ENCODE measurements around the gene SDK2.

SDK2 gene

DNA sequence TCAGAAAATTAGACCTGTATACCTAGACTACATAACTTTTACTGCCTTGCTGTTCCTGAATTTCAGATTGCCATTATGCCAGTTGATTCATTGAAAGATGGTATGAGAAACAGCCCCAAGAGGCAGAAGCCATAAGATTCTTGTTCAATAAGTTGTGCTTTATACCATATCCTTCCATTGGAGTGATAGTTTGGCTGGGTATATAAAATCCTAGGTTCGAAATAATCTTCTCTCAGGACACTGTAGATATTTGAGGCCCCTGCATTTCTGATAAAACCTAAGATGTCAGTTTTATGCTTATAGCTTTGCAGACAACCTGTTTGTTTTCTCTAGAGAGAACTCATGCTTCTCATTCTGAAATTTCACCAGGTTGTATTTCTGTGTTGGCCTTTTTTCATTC is 9.6 kb upstream of the SDK2 start:
- DNase-seq (ENCODE audit: low read depth in 2 of 2): no peak

DNA sequence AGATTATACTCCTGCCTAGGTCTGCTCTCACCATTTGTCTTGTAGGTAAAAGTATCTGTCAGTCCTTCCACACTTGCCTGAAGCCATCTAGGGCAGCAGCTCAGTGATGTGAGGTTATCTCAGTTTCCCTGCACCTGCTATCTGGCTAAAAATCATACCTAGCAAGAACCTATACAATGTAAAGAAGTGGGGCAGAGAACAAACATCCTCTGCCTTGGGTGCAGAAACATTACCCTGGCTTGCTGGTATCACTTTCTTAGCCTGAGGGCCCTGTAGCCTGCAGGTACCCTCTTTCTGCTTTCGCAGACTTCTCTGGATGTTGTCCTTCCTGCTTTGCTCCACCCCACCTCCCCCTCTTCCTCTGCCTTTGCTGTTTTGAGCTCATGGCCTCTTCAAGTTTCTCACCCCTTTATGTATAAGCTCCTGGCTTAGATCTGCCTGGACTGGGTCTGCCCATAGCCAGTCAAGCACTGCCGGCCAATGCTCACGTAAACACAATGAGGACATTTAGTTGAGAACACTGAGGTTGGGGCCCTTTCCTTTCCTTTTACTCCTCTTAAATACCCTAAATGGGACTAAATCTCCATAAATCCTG is 8.7 kb upstream of the SDK2 start:
- no peak for DNase-seq (ENCODE audit: low read depth in 2 of 2)

DNA sequence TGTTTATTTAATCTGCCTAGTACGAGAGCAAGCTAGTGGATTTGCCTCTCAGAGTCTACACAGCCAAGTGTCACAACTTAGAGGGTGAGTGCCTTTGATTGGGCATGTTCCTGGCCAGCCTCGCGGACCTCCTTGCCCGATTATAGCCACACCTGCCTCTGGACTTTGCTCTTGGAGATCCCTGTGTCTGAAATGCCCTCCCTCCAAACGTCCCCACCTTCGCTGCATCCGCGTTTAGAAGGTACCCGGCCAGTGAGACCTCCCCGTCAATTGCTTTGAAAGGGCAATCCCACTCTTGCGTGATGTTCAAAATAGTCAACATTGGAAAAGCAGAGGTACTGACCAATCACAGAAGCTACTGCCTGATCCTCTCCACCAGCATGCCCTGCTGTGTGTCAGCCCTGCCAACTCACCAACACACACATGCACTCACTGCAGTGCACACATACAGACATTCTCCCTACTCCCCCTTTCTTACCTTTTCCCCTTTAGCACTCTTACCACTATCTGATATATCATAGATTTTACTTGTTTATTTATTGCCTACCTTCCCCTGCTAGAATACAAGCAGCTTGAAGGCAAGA is 6.5 kb upstream of the SDK2 start:
- DNase-seq (ENCODE audit: low read depth in 2 of 2): no peak

DNA sequence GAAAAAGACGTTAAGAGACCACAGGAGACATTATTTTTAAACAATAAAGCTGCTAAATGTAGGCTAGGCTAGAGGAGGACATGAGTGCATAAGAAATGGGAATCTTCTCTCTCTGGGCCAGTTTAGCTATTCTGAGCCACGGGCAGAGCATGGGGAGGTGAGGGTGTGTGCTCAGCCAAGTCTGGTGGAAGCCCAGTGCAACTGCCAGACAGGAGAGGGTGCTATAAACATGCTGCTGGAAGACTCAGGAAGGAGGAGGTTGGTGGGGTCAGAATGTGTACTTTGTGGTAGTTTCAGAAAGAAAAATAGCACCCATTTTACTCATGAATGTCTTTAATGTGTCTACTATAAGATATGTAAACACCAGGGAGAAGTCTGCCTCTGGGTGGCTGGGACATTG is 5.9 kb upstream of the SDK2 start:
- DNase-seq (ENCODE audit: low read depth in 2 of 2): no peak

DNA sequence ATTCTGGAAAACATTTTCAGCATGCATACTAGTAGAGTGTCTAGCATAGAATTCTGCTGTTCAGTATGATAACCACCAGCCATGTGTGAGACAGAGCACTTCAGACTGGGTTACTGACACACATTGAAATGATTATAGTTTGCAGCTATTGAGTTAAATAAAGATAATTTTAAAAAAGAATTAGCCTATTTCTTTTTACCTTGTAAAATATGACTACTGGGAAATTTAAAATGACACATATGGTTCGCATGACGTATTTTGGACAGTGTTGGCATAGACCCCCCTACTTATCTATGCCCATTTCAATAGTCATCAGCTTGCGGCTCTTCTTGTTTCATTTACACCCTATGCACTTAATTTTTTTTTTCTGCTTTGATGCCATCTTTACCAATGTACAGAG is 4.7 kb upstream of the SDK2 start:
- no peak for DNase-seq (ENCODE audit: low read depth in 2 of 2)

DNA sequence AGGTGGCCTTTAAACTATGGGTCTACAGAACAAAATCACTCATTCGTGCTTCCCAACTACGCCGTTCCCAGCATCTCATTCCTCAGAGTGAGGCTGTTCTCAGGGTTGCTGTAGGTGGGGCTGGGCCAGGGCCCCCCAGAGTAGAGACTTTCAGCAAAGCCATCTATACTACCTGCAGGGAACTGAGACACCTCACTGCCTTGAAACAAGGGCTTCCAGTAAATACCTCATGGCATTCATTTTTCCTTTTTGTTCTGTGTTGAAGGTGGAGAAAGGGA is 4.2 kb upstream of the SDK2 start:
- DNase-seq (ENCODE audit: low read depth in 2 of 2): no peak

DNA sequence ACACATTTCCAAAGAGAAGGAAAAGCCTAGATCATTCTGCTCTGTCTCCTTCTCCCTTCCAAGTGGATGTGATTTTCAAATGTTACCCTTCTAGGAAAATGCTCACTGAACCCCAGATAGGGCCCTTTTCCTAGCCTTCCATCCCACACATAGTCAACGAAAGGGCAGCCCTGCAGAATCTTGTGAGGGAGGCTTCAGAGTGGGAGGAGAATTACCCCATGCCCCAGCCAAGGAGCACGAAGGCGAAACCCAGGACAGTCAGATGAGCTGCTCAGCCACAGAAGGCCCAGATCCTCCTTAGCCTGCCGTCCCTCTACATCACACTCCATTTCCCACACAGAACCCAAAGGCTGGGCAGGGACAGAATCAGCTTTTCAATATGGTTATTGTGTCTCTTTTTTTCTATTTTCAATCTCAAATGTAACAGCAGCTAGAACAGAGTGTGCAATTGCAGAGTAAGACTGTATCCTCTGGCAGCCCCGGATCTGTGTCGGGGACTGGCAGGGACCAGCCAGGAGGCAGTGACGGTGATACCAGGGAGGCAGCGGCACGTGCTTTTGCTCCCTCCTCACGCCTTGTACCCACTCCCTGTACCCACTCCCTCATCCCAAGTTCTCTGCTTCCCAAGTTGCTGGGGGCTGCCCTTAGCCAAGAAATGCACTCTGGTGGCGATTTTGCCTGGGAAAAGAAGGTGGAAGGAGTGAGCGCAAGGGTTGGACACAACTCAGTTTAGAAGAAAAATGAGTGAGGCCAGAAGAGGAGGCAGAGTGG is 3.7 kb upstream of the SDK2 start:
- no peak for DNase-seq (ENCODE audit: low read depth in 2 of 2)

DNA sequence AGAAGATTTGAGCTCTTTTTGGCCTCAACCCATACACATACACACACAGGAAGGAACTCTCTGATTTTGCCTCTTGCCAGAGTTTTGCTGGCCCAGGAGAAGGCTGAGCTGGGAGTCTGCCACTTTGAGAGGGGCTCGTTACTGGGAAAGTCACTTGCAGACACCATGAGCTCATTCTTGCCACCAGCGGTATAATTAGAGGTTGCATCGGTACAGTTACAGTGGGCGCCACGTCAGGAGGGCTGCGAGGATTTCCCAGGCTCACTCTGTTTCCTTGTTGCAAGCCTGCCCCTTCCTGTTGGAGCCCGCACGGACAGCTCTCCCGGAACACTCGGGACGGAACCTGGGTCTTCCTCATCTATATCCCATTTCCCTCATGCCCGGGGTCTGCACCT is 3.1 kb upstream of the SDK2 start:
- DNase-seq (ENCODE audit: low read depth in 2 of 2): no peak

DNA sequence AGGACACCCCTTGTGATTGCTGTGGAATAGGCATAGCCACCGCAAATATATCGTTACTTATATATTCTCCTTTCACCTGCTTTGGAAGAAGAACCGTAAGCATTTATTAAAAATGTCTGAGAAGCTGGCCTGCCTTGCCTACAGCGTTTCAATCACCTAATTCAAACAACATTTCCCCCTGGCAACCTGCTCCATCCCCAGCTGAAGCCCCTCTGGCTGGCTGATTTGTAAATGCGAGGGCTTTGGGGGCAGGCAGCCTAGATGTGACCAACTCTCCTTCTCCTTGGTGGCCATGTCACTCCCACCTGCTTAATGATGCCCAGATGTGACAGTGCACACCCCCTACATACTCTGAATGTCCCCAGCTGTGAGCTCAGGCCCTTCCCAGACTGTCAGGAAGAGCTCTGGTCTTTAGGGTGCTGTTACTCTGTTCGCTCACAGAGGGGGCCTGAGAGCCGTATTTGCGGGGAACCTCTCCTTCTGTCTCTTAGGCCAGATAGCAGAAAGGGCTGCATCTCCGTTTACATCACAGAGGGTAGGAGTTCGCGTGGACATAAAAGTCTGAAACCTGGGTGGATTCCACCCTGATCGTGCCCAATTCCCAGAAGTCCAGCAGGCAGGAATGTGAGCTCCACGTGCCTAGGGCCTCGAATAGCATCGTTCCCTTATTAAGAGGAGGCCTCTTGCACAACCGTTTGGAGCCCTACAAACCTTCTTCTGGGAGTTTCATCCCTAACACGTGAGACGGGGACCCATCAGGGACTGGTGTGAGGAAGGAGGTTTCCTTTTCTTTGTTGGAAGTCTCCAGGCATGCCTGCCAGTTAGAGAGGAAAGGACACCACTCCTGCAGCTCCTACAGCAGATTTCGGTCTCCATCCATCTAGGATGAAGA is 2.4 kb upstream of the SDK2 start:
- no peak for DNase-seq (ENCODE audit: low read depth in 2 of 2)

DNA sequence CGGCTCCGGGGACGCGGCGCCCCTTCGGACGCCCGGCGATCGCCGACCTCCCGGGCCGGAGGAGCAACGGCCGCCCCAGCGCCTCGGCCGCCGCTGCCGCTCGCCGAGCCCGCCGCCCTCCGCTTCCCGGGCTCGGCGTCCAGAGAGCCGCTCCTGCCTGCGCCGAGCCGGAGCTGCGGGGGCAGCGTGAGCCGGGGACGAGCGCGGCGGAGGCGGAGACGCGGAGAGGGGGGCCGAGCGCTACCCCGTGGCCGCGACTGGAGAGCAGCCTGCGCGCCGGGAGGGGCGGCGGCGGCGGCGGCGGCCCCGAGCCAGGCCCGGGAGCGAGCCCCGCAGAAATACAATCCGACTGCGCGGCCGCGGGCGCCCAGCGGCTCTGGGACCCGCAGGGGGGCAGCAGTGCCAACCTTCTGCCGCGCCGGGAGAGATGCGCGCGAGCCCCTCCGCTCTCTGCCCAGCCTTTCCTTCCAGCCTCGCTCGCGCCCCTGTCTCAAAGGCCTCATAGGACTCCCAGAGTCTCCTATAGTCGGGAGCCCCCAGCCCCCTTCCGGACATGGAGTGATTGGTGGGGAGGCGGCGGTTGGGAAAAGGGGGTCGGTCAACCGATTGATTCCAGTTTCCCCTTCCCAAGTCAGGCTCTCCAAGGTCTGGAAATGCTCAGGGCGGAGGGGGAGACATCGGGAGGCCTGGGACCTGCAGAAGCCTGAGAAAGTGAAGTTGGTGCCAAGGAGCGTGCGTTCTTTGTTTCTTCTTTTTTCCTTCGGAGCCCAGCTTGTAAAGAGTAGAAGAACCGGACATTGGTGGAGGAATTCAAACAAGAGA is 1.0 kb upstream of the SDK2 start:
- no peak for DNase-seq (ENCODE audit: low read depth in 2 of 2)

DNA sequence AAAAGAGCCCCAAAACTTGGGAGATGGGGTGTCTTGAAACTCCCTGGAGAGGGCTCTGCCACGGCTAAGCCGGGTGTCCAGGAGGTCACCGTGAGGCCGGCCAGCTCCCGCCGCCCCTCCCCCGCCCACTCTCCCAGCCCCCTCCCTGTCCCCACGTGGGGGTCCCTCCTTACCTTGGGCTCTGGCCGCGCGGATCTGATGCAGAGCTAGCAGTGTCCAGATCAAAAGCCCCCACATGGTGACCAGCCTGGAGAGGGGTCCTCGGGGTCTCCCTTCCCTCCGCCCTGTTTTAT is 447 bp downstream of the SDK2 start:
- no peak for DNase-seq (ENCODE audit: low read depth in 2 of 2)

DNA sequence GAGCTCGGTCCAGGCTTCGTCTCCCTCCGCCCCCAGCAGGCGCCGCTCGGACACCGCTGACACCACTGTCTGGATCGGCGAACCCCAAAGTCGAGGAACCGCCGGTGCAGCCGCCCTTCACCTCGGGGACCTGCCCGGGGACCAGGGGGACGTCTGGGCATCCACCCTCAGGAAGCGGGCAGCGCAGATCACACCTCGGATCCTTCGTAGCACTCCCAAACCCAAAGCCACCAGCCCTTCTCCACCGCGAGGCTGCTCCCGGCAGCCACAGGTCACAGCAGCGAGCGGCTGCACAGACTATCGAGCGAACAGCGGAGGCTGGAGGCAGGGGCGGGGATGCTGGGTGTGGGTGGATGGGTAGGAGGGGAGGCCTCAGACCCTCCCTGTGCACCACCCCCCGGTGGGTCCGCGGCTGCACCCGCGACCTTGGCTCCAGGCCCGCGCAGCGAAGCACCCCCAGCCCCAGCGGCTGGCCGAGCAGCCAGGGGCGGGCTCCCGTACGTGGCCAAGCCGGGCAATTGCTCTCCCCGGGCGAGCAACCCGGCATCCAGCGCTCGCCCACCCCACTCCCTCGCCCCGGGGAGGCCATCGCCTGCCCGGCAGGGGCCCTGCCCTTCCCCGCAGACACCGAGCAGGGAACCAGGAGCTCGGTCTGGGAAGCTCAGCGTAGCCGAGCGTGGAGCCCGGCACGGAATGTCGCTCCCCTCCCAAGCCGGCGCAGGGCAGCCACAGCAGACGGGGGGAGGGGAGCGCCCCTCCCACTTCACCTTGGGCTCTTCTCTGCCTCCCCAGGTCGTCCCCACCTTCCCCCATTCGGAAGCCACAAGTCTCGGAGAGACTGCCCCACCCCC is 1.0 kb downstream of the SDK2 start:
- DNase-seq (ENCODE audit: low read depth in 2 of 2): no peak

DNA sequence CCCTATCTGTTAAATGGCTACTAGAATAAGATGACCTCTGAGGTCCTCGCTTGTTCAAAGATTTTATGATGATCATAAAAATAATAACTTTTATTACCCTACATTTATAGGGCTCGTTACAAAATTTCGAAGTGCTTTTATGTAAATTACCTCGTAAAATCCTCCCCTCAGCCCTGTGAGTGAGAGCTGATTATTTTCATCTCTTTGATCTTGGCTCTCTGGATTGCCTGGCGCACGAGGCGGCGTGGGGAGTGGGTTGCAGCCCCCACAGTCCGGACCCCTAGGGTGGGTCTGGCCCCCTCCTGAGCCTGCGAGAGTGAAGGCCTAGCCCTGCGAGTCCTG is 1.6 kb downstream of the SDK2 start:
- no peak for DNase-seq (ENCODE audit: low read depth in 2 of 2)

DNA sequence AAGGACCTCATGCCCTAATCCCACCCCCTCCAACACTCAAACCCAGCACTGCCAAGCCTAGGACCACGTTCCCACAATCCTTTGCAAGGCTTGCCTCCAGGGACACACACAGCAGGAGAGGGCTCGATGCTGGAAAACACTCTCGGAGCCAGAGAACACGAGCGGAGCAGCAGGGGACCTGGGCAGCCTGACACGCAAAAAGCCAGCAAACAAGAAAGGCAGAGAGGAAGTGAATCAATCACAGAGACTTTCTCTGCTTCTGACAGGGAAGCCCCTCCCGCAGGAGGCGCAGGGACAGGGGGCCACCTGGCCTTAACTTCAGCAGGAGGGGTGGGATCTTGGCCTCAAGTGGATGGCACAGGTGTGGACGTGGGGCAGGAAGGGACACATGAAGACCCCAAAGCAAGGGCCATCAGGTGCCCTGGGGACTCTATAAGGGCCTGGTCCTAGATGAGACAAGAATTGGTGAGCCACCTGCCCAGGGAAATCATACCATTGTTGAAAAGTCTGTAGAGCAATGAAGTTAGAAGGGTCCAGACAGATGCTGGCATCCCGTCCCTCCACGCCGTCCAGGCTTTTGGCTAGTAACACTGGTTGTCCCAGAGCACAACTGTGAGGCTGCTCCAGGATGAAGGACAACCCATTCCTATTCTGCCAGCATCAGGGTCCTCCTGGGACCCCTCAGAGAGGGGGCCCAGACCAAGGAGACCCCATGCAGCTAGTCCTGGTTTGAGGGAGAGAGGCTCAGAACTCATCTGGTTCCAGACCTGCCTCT is 2.2 kb downstream of the SDK2 start:
- no peak for DNase-seq (ENCODE audit: low read depth in 2 of 2)

DNA sequence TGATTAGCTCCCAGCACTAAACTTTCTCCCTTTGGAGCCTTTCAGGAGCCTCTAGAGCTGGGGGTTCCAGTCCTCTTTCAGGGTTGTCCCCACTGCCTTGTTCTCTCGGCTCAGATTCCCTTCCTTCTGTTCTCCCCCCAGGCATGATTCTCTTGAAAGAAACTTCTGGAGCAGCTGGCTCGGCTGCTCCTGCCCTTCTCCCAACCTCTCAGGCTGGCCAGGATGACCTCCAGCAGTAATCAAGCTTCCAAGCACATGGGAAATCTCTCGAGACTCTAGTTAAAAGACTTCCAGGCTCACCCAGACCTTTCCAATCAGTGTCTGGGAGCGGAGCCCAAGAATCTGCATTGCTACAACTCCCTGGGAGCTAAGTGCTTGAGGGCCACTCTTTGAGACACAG is 3.6 kb downstream of the SDK2 start:
- no peak for DNase-seq (ENCODE audit: low read depth in 2 of 2)

DNA sequence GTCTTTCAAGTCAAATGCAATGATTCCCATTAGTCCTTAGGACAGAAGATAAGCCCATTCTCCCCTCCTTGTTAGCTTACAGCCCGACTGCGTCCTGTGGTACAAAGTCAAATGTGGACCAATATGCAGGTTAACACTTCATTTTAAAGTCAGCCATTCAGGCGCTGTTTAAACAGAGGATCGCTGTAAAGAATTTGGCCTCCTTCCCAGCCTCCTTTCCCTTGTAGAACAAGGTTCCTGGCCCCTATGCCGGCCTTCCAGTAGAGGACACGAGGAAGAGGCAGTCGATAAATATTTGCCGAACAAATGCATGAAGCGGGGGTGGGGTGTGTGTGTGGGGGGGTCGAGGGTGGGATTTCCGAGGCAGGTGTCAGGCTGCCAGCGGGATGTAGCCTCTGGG is 4.3 kb downstream of the SDK2 start:
- DNase-seq (ENCODE audit: low read depth in 2 of 2): no peak

DNA sequence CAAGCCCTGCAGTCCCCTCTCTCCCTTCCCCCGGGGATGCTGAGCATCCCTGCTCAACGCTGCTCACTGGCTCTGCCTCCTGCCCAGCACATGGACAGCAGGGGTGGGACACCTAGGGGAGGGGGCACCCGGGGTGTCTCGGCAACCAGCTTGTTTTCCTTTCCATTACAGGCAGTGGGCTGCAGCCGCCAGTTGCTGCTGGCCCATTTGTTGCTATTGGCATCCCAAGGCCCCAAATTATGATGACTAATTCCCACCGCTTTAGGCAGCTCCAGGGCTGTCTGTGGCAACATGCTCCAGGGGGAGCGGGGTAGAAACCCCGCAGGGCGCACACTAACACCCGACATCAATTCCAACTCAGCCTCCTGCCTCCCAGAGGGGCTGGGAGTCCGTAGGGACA is 4.9 kb downstream of the SDK2 start:
- DNase-seq (ENCODE audit: low read depth in 2 of 2): no peak

DNA sequence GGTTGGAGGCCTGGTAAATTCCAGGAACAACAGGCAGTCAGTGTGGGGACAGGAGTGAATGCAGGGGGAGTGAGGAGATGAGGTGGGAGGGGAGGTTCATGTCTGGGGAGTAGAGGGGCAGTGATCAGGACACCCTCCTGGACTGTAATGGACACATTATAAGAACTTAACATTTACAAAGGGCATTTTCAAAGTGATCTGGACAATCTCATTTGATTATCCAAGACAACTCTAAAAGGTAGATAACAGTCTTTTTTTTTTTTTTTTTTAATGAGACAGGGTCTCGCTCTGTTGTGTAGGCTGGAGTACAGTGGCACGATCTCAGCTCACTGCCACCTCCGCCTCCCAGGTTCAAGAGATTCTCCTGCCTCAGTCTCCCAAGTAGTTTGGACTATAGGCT is 5.7 kb downstream of the SDK2 start:
- DNase-seq (ENCODE audit: low read depth in 2 of 2): no peak

DNA sequence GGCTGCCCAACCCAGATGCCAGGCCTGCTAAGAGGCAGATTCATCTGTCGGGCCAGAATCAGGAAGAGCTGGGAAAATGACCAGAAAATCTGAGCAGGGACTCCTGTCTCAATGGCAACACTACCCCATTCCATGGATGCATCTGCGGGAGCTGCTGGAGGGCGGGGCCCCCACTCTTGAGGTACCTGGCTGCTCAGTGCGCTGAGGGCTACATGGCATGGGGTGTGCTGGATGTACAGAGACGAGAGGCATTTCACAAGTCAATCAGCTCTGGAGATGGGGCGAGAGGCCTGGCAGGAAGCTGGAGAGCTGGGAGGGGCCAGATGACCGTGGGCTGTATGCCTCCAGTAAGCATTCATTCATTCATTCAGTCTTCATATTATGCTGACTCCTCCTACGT is 6.4 kb downstream of the SDK2 start:
- no peak for DNase-seq (ENCODE audit: low read depth in 2 of 2)

DNA sequence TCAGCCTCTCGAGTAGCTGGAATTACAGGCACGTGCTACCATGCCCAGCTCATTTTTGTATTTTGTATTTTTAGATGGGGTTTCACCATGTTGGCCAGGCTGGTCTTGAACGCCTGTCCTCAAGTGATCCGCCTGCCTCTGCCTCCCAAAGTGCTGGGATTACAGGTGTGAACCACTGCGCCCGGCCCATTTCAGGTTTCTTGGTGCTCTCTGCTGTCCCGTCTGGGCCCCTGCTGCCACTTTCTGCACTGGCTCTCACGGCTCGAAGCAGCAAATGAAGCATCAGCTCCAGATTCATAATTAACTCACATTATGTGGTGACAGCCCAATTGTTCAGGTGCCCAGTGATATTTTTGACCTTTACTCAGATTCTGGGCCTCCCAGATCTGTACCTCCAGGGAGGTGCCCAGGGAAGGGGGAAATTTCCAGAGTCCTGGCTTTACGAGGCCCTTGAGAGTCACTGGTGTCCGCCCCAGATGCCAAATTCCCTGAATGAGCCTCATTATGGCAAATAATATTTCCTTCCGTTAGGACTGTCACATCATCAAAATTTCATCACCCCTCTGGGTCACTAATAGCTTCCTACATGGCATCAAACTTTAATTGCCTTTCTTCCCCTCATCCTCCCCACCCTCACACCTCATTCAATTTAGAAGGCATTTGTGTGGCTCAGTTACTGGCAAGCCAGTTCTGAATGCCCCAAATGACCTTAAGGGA is 9.0 kb downstream of the SDK2 start:
- no peak for DNase-seq (ENCODE audit: low read depth in 2 of 2)

Measured in stimulated activated CD4-positive, alpha-beta T cell treated with anti-CD3 and anti-CD28 coated beads, Interleukin-1b, Interleukin-23, amount 100 ng/mL, for 1 hour (primary cell).